ENCODE results near the gene ATN1. TPM values are rescaled to one million over a fixed set of nuclear protein-coding genes. Genes with fewer than 3 reads are reported as not detected.
A peak's percentile ranks its signal among the peaks of the same experiment; 100 is the strongest.

The ATN1 gene
- total RNA-seq, 2 donors from 2014 or later = 109 to 163 TPM

GRCh38 chr12:6970096-6970527 is 42.4 kb downstream of the ATN1 start:
- Histone ChIP-seq H3K27me3 (replicated peaks; ENCODE audit: insufficient read depth) (no peaks in the 10 kb centered on the region), H3K4me1 (ENCODE audit: control insufficient read depth in 1 of 2, low read depth in 2 of 2) (peaks cover 17 to 27% of the 10 kb centered on the region in 2 donors), H3K27ac (peak overlapping the region; percentile 83 to 88), H3K9me3 (no peaks in the 10 kb centered on the region), H3K36me3 (peaks cover 46% of the 10 kb centered on the region), H3K4me3 (peak overlapping the region; percentile 88)
- DNase-seq (ENCODE audit: low spot score) (no peak), ATAC-seq (ENCODE audit: insufficient number of reproducible peaks, low FRiP score, low read depth) (no peak)
- TF ChIP-seq CTCF (IDR thresholded peaks at IDR 0.05) = no peak

GRCh38 chr12:6974180-6974579 is 46.4 kb downstream of the ATN1 start:
- no peaks in the 10 kb centered on the region for H3K27me3 ChIP-seq (replicated peaks; ENCODE audit: insufficient read depth)
- DNase-seq (ENCODE audit: low spot score) (no peak), ATAC-seq (ENCODE audit: insufficient number of reproducible peaks, low FRiP score, low read depth) (no peak)
- peaks cover 40% of the 10 kb centered on the region for H3K36me3 ChIP-seq
- no peak for TF ChIP-seq CTCF (IDR thresholded peaks at IDR 0.05)
- H3K27ac ChIP-seq = no peak overlapping the region
- no peak overlapping the region for H3K4me3 ChIP-seq
- H3K9me3 ChIP-seq = no peaks in the 10 kb centered on the region
- H3K4me1 ChIP-seq (ENCODE audit: control insufficient read depth in 1 of 2, low read depth in 2 of 2) = peaks cover 13 to 19% of the 10 kb centered on the region in 2 donors

- DNase-seq (ENCODE audit: low spot score) (no peak), ATAC-seq (ENCODE audit: insufficient number of reproducible peaks, low FRiP score, low read depth) (no peak)
- peaks cover 5 to 9% of the 10 kb centered on the region in 2 donors for H3K4me1 ChIP-seq (ENCODE audit: control insufficient read depth in 1 of 2, low read depth in 2 of 2)
- no peaks in the 10 kb centered on the region for H3K27me3 ChIP-seq (replicated peaks; ENCODE audit: insufficient read depth)
- H3K4me3 ChIP-seq = no peak overlapping the region
- H3K27ac ChIP-seq = no peak overlapping the region
- peaks cover 49% of the 10 kb centered on the region for H3K36me3 ChIP-seq
- no peaks in the 10 kb centered on the region for H3K9me3 ChIP-seq
- TF ChIP-seq CTCF (IDR thresholded peaks at IDR 0.05) = no peak
Measured at GRCh38 chr12:6975297-6976032, 47.7 kb downstream of the ATN1 start.

GRCh38 chr12:6977653-6978052 is 49.9 kb downstream of the ATN1 start:
- no peak overlapping the region for H3K27ac ChIP-seq
- no peak overlapping the region for H3K4me3 ChIP-seq
- ATAC-seq (ENCODE audit: insufficient number of reproducible peaks, low FRiP score, low read depth) = no peak
- no peaks in the 10 kb centered on the region for H3K4me1 ChIP-seq (ENCODE audit: control insufficient read depth in 1 of 2, low read depth in 2 of 2)
- H3K27me3 ChIP-seq (replicated peaks; ENCODE audit: insufficient read depth) = no peaks in the 10 kb centered on the region
- TF ChIP-seq CTCF (IDR thresholded peaks at IDR 0.05) = no peak
- H3K9me3 ChIP-seq = no peaks in the 10 kb centered on the region
- no peak for DNase-seq (ENCODE audit: low spot score)
- H3K36me3 ChIP-seq = peaks cover 63% of the 10 kb centered on the region

GRCh38 chr12:6978188-6978587 is 50.4 kb downstream of the ATN1 start:
- no peak overlapping the region for H3K4me3 ChIP-seq
- peaks cover 66% of the 10 kb centered on the region for H3K36me3 ChIP-seq
- no peak for TF ChIP-seq CTCF (IDR thresholded peaks at IDR 0.05)
- no peaks in the 10 kb centered on the region for H3K9me3 ChIP-seq
- H3K27me3 ChIP-seq (replicated peaks; ENCODE audit: insufficient read depth) = no peaks in the 10 kb centered on the region
- no peak overlapping the region for H3K27ac ChIP-seq
- DNase-seq (ENCODE audit: low spot score) (no peak), ATAC-seq (ENCODE audit: insufficient number of reproducible peaks, low FRiP score, low read depth) (no peak)
- no peaks in the 10 kb centered on the region for H3K4me1 ChIP-seq (ENCODE audit: control insufficient read depth in 1 of 2, low read depth in 2 of 2)
